Suppressor macrophage treated with lipopolysaccharide for 1 hour (primary cell): ENCODE data around the gene KLHL29.

ENCODE experiments used
- DNase-seq, 3 donors: peaks; one replicate each; pipeline ENCODE4 v3.0.0-alpha.2; 2020 to 2022

KLHL29 gene

GRCh38 chr2:23600346-23600745 is 215.4 kb downstream of the KLHL29 start:
- no peak for DNase-seq

DNA sequence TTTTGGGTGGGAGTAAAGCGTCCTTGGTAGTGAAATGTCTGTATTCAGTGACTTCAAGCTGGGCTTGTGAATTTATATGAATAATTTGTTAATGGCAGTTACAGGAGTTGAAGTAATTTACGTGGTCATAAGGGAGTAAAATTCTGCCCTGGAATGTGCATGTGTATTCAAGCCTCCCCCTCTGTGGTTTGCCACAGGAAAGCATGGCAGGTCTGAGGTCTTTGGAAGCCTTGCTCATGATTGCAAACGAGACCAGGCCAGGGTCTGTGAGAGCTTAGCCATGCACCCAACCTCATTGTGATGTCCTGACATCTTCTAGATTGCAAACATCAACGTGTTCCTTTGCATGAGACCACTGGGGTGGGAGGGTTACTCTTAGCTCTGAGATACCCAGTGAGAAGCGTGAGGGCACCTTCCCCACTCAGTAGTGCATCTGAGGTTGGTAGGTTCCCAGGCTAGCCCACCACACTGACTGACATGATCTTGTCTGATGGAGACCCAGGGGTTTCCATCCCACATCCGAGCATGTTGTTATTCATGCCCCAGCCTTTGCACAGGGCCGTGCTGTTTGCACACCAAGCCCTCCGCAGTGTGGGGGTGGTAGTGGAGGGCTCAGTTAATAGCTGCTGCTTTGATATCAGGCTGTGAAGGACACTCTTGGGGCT is 216.5 kb downstream of the KLHL29 start:
- no peak for DNase-seq

- no peak for DNase-seq
Observed at GRCh38 chr2:23602116-23602515, 217.1 kb downstream of the KLHL29 start.

DNA sequence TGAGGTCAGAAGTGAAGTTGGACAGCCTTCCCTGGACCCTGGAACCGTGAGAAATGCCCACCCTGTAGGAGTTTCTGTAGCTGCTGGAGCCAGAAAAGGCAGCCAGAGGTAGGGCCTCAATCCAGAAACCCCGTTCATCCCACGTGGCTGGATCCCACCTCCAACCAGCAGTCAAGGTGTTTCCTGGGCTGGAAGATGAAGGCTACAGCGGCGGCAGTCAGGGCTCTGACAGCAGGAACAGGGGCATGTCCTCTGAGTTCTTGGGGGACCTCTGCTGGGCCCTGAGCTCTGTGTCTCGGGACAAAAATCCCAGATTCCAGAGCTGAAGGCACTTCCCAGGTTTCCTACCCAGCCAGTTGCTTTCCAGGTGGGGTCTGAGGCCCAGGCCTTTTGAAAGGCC is 218.2 kb downstream of the KLHL29 start:
- DNase-seq: no peak

- no peak for DNase-seq
Observed at GRCh38 chr2:23603581-23603980, 218.6 kb downstream of the KLHL29 start.

DNA sequence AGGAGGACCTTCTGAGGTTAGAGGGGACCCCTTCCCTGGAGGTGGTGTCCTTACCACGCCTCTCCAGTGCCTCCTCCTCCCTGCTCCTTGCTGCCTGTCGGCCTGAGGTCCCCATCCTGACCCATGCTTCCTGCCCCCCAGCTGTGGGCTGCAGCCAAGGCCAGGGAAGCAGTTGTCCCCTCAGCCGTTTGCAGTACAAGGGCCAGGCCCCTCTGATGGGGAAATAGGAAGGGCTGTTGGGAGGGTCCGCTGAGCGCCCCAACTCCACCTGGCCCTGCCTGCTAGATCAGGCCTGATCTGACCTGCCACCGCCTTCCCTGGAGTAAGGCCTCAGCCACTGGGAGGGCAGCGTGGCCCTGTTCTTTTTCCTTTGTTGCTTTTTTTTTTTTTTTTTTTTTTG is 219.8 kb downstream of the KLHL29 start:
- DNase-seq: no peak

GRCh38 chr2:23605236-23605635 is 220.3 kb downstream of the KLHL29 start:
- no peak for DNase-seq

- no peak for DNase-seq
Observed at GRCh38 chr2:23606196-23606595, 221.2 kb downstream of the KLHL29 start.

DNA sequence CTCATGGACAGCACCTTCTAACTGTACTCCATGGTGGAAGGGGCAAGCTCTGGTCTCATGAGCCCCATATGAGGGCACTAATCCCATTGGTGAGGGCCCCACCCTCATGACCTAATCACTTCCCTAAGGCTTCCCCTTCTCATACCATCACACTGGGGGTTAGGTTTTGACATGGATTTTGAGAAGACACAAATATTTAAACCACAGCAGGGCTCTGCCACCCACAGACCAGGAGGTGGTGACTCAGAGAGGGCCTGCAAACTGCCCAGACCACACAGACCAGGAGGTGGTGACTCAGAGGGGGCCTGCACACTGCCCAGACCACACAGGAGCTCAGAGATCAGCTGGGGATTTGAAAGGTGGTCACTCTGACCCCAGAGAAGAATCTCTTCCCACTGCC is 222.0 kb downstream of the KLHL29 start:
- peak; percentile 22 to 44 (median 33) for DNase-seq

DNA sequence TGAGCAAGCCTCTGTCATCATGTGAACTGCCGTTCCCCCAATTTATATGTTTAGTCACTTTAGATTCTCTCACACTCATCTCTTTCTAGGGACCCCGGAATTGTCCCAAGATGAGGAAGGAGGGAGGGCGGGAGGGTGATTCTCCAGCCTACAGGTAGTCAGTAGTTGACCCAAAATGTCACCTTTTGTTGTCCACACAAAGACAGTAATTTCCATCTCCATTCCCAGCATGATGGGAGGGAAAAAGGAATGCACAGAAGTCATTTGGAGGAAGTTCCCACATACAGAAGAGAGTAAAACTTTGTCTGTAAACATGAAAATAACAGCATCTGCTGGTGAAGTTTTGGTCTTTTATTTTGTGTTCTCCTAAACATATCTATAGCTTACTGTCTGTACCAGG is 222.9 kb downstream of the KLHL29 start:
- no peak for DNase-seq

GRCh38 chr2:23609254-23609653 is 224.3 kb downstream of the KLHL29 start:
- no peak for DNase-seq

DNA sequence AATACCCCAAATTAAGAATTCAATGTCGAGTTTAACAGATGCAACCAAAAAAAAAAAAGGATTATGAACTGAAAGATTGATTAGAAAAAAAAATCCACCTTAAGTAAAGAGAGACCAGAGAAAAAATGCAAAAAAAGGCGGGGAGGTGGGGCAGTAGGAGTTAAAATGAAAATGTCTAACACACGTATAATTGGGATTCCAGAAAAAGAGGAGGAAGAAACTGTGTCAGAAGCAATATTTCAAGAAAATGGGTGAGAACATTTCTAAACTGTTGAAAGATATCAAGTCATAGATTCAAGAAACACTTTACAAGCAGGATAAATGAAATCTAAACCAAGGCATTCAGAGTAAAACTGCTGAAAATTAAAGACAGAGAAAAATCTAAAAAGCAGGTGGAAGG is 226.9 kb downstream of the KLHL29 start:
- DNase-seq: no peak

DNA sequence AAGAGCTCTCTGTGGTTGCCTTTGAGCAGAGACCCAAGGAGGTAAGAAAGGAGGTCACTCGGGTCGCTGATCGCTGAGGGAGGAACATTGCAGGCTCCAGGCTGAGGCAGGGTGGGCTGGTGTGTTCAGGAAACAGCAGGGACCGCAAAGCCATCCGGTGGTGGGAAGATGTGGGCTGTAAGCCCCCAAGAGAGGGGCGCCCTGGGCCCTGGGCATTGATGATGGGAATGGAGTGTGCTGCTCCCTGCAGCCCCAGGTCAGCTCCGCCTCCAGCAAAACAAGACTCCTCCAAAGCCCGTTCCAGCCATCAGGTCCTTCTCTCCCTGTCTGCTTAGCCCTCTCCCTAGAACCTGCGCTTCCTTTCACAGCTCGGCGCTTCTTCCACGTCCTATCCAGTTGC is 229.7 kb downstream of the KLHL29 start:
- no peak for DNase-seq

DNA sequence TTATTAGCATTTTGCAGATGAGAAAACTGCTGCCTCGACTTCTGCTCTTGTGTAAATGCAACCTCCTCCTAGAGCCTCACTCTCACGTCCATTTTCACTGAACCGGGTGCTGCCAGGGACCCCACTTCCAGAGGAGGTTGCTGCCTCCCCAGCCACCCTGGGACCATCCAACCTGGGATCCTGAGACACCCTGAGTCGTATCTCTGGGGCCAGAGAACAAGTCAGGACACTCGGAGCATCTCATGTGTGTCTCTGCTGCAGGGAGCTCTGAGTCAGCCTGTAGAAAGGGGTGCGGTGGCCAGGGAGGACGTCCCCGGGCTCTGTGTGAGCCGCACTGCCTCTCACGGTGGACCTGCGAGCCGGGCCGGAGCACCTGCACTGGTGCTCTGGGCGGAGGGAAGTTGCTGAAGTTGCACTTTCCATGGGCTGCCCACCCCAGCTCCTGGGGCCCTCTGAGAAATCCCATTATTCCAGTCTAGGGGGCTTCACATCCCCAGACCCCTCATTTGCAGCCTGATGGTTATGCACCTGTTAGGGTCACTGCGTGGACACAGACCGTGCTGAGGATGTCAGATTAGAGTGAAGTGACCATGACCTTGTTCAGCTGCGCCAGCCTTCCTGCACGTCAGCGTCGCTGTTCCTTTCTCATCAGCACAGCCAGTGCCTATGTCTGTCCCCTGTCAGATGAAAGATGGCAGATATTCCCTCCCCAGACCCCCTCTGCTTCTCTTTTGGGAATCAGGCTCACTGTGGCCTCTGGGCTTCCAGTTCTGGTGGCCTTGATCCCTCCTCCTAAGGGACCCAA is 230.4 kb downstream of the KLHL29 start:
- DNase-seq: no peak

DNA sequence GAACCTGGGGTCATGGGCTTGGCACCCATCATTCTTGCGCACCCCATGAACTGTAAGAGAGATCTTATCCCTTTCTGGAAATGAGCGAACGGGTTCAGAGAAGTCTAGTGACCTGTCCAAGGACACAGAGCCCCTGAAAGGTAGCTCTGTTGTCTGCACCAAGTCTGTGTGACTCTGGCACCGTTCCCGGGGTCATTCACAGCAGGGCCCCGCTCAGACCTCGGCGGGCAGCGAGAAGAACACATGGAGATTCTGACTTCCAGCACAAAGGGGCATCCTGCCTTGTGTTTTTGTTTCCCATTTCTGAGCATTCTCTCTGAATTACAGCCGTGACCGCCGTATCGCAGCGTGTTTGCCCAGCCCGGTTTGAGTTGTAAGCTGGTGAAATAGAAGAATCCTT is 231.7 kb downstream of the KLHL29 start:
- DNase-seq: no peak

GRCh38 chr2:23617167-23617810 is 232.3 kb downstream of the KLHL29 start:
- DNase-seq: no peak

DNA sequence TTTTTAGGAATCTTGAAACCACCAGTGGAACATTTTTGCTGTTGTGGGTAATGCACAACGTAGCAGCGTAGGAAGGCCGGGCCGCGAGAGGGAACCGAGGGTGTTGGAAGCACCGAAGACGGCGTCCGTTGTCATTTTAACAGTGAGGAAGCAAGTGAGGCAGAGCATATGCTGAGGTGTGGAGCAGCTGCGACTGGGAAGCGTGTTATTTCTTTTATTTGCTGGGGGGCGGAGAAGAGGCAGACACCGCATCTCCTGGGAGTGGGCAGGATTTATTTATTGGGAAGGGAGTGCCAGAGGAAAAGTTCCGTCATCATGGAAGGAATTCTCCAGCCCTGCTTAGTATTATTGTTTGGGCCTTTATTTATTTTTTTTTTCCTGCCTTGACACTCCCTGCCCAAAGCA is 232.8 kb downstream of the KLHL29 start:
- no peak for DNase-seq

DNA sequence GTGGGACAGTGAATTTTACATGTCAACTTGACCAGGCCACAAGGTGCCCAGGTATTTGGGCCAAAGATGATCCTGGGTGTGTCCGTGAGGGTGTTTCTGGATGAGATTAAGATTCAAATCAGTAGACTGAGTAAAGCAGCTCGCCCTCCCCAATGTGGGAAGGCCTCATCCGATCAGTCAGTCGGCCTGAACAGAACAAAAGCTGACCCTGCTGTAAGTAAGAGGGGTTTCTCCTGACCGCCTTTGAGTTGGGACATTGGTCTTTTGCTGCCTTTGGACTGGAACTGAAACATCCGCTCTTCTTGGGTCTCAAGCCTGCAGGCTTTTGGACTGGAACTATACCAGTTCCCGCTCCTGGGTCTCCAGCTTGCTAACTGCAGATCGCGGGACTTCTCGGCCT is 233.3 kb downstream of the KLHL29 start:
- no peak for DNase-seq

DNA sequence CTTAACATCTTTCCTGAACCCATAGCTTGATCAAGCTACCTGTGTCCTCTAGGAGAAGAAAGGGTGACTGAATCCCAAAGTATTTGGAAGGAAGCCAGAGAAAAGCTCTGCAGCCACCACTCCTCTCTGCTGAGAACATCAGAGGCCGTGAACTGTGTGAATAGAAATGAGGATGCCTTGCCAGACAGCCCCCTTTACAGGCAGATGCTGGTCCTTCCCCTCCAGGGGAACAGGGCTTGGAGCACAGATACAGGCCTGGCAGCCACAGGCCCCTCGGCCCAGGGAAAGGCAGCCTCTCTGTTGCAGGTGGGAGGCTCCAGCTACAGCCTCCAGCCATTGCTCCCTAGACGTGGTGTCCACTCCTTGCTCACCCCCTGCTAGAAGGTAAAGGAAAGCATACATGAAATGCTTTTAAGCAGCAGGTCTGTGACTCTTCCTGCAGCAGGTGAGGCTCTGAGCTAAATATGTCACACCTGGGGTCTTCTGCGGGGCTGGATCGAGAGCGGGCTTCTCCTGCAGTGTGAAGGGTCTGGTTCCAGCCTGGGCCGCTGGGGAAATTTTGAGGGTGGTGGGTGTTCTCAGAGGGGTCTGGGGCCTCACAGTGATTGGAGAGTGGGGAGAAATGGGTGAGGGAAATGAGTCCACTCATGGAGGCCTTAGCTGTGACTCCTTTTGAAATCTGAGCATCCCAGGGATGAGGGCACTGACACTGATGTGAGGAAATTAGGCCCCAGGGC is 234.0 kb downstream of the KLHL29 start:
- no peak for DNase-seq

DNA sequence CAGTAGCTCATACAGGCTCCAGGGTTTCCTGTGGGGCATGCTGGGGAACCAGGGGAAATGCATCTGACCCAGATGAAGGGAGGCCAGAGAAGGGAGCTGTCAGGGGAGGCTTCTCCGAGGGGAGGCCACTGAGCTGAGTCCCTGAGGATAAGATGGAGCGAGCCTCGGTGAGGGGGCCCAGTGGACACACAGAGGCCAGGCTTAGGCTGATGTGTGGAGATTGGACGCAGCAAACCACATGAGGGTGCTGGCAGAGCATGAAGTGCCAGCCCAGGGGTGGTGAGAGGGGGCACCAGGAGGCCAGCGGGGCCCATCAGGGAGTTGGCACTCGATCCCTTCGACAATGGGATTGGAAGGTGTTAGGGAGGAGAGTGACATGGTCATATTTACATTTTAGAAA is 235.0 kb downstream of the KLHL29 start:
- DNase-seq: no peak

GRCh38 chr2:23620841-23621341 is 235.9 kb downstream of the KLHL29 start:
- DNase-seq: no peak

DNA sequence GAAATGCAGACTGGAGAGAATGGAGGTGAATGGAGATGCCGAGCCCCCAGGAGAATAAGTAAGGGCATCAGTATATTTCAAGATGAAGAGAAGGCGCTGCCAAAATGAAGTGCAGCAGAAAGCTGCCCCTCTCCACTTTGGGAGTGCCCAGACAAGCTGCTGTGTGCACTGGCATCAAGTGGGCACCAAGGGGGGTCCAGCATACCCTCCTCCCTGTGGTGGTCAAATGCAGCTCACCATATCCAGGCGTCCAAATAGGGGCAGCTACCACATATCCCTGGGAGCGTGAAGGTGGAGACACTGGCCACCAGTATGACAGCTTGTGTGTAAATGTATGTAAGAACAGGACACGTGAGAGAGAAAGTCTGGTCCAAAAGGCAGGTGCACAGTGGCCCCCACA is 236.6 kb downstream of the KLHL29 start:
- DNase-seq: no peak

DNA sequence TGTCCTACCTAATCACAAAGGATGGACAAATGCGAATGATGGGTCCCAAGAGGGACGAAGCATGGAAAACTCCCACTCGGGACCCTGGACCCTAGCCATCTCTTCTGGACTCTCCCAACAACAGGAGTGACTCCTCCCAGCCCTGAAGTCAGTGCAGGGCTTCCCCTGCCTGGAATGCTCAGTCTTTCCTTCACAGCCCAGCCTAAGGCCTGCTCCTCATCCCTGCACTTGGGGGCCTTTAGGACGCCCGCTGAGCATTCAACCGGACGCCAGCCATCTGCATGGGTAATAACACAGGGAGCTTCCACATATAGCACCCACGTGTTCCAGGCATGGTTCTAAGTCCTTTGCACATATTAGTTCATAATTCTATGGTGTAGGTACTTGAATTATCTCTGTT is 237.5 kb downstream of the KLHL29 start:
- DNase-seq: no peak
